Transverse colon (tissue), 3 donors: ENCODE measurements around the gene SHC4.

Experiments
- CTCF ChIP-seq, 5 experiments: fragments of 200-600 bp in 3 of 5; fragments of 450-650 bp in 2 of 5; sonication (generic) in 3 of 5; IDR thresholded peaks; 1 replicate in 2 of 5; 2 replicates in 3 of 5; pipeline ENCODE4 v1.5.1; 2016 to 2017; ENCODE audit warnings: antibody characterized with exemption in 5 of 5, inconsistent platforms in 3 of 5, mild to moderate bottlenecking in 2 of 5, moderate library complexity in 1 of 5
- POLR2A ChIP-seq: fragments of 450-650 bp; IDR thresholded peaks from one replicate; pipeline ENCODE4 v1.6.1; 2016; ENCODE audit warnings: antibody characterized with exemption, mild to moderate bottlenecking, moderate library complexity

GRCh38 chr15:48939648-48940047, 24.1 kb downstream of the SHC4 start:
- no peak for TF ChIP-seq CTCF (IDR thresholded peaks at IDR 0.05)
- TF ChIP-seq POLR2A: no peak
